ENCODE results near the gene CBY2.
"Not testable (repeated sequence)": the region's sequence is repeated elsewhere in the genome, so short reads cannot be mapped to it uniquely, and the experiment has no call there.

- not testable (repeated sequence) for TF ChIP-seq POLR2A (IDR thresholded peaks at IDR 0.05; ENCODE audit: borderline replicate concordance, extremely low read depth, insufficient read depth, insufficient read length)
- TF ChIP-seq, protein P1, sequence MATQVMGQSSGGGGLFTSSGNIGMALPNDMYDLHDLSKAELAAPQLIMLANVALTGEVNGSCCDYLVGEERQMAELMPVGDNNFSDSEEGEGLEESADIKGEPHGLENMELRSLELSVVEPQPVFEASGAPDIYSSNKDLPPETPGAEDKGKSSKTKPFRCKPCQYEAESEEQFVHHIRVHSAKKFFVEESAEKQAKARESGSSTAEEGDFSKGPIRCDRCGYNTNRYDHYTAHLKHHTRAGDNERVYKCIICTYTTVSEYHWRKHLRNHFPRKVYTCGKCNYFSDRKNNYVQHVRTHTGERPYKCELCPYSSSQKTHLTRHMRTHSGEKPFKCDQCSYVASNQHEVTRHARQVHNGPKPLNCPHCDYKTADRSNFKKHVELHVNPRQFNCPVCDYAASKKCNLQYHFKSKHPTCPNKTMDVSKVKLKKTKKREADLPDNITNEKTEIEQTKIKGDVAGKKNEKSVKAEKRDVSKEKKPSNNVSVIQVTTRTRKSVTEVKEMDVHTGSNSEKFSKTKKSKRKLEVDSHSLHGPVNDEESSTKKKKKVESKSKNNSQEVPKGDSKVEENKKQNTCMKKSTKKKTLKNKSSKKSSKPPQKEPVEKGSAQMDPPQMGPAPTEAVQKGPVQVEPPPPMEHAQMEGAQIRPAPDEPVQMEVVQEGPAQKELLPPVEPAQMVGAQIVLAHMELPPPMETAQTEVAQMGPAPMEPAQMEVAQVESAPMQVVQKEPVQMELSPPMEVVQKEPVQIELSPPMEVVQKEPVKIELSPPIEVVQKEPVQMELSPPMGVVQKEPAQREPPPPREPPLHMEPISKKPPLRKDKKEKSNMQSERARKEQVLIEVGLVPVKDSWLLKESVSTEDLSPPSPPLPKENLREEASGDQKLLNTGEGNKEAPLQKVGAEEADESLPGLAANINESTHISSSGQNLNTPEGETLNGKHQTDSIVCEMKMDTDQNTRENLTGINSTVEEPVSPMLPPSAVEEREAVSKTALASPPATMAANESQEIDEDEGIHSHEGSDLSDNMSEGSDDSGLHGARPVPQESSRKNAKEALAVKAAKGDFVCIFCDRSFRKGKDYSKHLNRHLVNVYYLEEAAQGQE (IDR thresholded peaks at IDR 0.05; ENCODE audit: low read depth): not testable (repeated sequence)
Observed at GRCh38 chr13:45660458-45660857, 41.7 kb upstream of the CBY2 start.

Measured in HCT116 (cell line).